EH (cell line): ENCODE results near the gene ACER3.
"Not testable (repeated sequence)": the region's sequence is repeated elsewhere in the genome, so short reads cannot be mapped to it uniquely, and the experiment has no call there.

Experiments used
- DNase-seq: peaks from one replicate; pipeline ENCODE4 v3.0.0-alpha.2; 2015; ENCODE audit warnings: low read depth

The ACER3 gene

DNA sequence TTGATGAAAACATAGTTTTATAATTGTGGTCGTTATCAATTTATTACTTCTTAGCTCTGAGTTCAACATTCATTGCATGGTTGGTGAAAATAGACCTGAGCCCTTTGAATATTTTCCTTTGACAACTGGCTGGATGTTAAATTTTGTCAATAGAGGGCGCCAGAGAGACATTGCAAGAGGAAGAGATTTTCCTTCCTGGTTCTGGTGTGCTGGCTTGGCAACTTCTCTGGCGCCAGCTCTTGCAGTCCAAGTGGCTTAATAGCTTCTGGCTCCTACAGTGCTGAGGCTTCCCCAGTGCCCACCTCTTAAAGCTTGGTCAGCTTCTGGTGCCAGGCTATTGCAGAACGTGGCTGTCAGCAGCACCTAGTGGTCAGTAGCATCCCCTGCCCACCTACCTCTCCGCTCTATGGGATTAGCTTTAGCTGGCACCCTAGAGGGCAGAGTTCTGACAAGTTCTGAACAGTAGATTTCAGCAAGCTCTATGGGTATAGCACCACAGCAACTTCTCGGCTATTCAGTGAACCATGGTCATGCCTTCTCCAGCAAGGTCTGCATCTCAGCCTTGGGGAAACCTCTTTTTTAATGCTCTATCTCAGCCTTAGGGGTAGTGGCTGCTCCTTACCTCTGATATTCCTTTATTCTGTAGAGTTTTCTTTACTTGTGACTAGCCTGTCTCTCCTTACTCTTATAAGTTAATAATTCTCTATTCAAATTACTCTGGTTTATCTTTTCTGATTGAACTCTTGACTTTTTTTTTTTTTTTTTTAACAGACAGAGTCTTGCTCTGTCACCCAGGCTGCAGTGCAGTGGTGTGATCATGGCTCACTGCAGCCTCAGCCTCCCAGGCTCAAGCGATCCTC lies 59.4 kb downstream of the ACER3 start:
- peak; percentile 83 for DNase-seq

GRCh38 chr11:76927160-76927559 lies 66.4 kb downstream of the ACER3 start:
- DNase-seq: no peak

DNA sequence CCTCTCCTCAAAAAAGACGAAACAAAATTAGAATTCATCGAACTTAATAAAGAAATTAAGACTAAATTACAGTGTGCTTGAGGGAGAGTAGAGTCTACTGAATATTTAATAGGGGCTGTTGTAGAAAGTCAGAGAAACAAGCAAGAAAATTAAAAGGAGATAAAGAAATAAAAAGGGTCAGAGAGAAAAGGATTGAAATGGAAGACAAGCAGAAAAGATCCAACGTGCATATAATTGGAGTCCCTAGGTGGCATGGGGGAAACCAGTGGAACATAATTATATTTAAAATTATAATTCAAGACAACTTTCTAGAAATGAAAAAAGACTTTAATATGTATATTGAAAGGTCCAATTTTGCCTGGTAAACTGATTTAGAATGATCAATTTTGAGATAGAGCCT lies 74.3 kb downstream of the ACER3 start:
- DNase-seq: no peak

DNA sequence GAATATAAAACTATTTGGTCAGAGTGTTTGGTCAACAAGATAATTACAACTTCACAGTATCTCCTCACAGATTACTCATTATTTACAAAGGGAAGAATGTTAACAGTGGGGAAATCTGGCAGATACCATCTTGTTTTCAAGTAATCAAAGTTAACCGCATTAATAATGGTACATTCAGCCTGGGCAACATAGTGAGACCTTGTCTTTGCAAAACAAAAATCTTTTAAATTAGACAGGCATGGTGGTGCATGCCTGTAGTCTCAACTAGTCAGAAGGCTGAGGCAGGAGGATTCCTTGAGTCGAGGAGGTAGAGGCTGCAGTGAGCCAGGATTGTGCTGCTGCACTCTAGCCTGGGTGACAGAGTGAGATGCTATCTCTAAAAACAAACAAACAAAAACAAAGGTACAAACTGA lies 78.5 kb downstream of the ACER3 start:
- DNase-seq: peak; percentile 22

- no peak for DNase-seq
These were observed 83.5 kb downstream of the ACER3 start for GRCh38 chr11:76944225-76944624.

DNA sequence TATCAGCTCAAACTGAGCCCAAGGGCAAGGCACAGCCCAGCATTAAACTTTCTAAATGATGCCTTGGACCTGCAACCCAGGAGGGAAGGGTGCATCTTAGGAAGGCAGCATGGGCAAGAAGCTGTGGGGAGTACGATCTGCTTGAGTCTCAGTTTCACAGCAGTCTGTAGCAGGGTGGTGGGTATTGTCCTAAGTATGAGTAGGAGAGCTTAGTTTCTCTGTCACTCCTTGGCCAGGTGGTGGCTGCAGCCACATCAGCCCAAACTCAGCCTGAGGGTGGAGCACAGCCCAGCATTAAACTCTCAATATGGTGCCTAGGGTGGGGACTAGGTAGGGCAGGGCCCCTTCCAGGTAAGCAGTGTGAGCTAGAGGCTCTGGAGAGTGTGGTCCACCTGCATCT lies 85.5 kb downstream of the ACER3 start:
- no peak for DNase-seq

GRCh38 chr11:76947190-76947589 lies 86.5 kb downstream of the ACER3 start:
- no peak for DNase-seq

DNA sequence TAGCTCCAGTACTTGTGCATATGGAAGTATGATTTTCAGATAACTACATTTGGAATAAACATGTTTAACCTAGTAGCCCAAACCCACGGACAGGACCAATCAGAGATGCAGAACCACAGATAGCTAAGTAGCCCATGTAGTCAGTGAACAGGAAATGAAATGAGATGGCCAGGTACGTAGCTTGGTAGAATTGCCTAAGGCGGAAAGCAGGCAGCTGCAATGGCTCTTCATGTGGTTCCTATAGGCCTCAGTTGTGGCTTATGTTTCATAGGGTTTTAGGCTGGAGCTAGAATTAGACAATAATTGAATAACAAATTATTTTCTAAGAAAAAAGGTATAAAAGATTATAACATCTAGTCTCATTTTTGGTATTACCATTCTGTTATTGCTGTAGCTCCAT lies 87.1 kb downstream of the ACER3 start:
- no peak for DNase-seq

DNA sequence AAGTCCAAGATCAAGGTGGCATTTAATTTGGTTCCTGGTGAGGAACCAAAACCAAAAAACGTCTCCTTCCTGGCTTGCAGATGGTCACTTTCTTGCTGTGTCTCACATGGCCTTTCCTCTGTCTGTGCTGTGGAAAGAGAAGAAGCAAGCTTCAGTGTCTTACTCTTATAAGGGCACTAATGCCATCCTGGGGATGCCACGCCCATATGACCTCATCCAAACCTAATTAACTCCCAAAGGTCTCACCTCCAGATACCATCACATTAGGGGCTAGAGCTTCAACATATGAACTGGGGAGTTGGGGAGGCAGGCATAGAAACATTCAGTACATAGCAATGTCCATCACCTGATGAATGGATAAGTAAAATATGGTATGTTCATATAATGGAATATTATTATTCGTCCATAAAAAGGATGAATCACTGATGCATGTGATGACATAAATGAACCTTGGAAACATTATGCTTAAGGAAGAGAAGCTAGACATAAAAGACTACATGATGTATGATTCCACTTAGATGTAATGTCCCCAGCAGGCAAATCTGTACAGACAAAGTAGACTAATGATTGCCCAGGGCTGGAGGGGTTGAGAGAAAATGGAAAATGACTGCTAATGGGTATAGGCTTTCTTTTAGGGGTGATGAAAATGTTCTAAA lies 94.9 kb downstream of the ACER3 start:
- DNase-seq: no peak

DNA sequence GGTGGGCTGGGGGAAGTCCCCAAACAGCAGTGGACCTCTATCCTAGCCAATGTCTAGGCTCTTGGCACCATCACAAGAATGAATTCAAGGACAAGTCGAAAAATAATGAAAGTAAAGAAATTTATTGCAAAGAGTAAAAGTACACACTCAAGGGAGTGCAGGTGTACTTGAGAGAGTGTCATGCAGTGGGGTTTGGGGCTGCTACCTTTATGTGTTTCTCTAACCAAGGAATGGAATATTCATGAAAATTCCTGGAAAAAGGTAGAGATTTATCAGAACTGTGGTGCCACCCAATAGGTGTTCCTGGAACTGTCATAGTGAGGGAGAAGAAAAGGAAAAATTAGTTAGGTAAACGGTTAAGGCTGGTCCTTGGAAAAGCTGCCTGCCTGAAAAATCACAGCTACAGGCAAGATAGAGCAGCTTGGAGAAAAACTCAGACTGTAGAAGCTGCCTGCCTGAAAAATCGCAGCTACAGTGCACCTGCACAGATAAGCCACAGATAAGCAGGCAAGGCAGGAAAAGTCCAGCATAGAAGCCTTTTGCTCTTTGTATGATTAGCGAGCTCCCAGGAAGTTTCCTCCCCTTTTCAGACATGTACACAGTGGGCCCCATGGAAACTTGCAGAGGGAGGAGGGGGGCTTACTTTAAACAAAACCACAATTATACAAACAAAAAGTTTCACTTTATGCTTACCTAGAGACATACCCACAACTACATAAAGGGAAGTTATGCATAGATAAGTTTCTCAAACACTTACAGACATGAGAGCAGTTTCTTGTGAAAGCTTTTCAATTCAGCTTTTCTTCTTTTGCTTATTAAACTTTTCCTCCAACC lies 102.1 kb downstream of the ACER3 start:
- no peak for DNase-seq

DNA sequence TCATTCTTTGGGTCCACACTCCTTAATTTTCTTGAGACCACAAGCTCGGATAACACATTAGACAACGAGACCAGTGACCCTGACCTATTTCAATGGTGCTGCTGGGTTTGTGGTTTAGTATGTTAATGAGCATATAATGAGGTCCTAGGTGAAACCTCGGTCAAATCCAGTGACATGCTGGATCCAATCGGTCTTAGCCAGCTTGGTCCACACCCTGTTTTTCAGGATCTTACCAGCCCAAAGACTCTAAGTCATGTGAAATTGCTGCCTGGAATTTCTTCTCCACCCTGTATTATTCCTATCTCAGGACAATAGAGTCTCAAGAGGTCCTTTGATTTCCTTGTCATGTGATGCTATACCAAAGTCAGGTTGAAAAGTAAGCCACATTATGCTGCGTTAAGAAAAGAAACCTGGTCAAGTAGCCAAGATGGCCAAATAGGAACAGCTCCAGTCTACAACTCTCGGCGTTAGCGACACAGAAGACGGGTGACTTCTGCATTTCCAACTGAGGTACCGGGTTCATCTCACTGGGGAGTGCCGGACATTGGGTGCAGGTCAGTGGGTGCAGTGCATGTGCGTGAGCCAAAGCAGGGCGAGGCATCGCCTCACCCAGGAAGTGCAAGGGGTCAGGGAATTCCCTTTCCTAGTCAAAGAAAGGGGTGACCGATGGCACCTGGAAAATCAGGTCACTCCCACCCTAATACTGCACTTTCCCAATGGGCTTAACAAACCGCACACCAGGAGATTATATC lies 102.9 kb downstream of the ACER3 start:
- not testable (repeated sequence) for DNase-seq

DNA sequence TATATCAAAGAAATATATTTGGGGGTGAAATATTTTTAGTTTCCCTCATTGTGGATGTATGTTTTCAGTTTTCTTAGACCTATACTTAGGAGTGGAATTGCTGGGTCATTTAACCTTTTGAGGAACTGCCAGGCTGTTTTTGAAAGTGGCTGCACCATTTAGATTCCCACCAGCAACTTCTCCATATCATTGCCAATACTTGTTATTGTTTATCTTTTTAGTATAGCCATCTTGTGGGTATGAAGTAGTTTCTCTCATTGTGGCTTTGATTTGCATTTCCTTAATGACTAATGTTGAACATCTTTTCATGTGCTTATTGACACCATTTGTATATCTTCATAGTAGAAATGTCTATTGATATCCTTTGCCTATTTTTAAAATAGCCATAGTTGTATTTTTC lies 111.3 kb downstream of the ACER3 start:
- DNase-seq: no peak

- DNase-seq: no peak
These were observed 113.6 kb downstream of the ACER3 start for GRCh38 chr11:76974179-76974891.

DNA sequence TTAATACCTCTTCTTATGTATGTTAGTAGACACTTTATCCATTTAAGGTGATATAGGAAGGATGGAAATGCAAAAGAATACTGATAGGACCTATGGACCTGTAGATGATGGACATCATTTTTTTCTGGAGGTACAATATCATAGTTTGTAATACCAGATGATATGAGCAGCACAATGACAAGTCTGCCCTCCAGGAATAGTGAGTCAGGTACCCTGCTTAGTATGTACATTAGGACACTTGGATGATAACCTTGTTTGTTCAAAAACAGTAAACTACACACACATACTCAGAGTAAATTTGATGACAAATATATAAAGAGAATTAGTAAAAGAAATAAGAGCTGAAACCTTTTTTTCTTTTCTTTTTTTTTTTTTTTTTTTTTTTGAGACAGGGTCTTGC lies 114.8 kb downstream of the ACER3 start:
- DNase-seq: no peak

GRCh38 chr11:76977791-76978190 lies 117.1 kb downstream of the ACER3 start:
- DNase-seq: no peak

GRCh38 chr11:76978239-76978638 lies 117.5 kb downstream of the ACER3 start:
- DNase-seq: no peak

GRCh38 chr11:76978818-76979217 lies 118.1 kb downstream of the ACER3 start:
- DNase-seq: no peak

DNA sequence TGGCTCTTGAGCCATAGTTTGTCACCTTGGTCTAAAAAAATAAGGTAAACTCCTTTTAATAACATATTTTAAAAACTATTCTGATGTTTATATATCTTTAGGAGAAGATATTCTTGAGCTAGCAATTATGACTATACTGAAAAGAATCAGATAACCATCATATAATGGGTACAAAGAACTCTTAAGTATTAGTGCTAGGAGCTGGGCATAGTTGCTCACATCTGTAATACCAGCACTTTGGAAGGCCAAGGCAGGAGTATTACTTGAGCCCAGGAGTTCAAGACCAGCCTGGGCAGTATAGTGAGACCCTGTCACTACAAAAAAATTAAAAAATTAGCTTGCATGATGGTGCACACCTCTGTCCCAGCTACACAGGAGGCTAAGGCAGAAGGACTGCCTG lies 119.5 kb downstream of the ACER3 start:
- DNase-seq: no peak

- no peak for DNase-seq
These were observed 124.0 kb downstream of the ACER3 start for GRCh38 chr11:76984743-76985142.

DNA sequence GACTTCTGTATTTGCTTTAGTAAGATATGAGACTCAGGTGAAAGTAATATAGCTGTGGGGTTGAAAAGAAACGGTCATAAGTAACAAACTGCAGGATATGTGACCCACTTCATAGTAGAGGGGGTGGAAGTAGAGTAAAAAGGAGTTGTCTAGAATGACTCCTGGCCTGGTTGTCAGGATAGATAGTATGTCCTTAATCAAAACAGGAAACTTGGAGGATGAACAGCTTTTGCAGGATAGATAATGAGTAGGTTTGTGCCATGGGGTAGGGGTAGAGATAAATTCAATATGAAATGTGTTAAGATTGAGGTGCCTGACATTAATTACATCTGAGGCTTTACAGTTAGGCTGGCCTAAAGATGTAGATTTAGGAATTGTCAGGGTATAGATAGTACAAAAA lies 126.5 kb downstream of the ACER3 start:
- no peak for DNase-seq

DNA sequence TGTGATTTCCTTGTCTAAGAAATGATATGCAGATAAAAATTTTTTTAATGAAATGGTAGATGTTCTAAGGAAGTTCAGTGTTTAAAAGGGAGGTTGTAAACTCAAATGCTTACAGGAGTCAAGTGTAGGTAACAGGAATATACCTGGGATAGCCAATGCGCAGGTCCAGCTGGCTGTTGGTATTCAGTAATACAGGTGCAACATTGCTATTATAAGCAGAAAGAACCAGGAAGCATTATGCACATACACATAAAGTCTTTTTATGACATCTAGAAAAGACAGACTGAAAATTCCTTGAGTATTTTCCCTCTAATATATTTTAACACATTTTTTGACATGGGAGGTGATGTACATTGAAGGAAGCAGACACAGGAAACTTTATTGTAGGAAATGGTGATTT lies 129.9 kb downstream of the ACER3 start:
- DNase-seq: no peak
